Fibroblast of lung (primary cell): ENCODE measurements around the gene EBLN2. TPM values are rescaled to one million over a fixed set of nuclear protein-coding genes. Genes with fewer than 3 reads are reported as not detected.

Source experiments
- DNase-seq, 2 donors: peaks; one replicate each; pipeline versions ENCODE4 v3.0.0 to v3.0.0-alpha.2; 2010; ENCODE audit warnings: low read depth in 2 of 2
- H2AFZ ChIP-seq: 2 replicates; pipeline ENCODE4 v1.5.1; 2012; ENCODE audit warnings: low read length, control low read depth, inconsistent platforms
- H3K27ac ChIP-seq: 2 replicates; pipeline ENCODE4 v1.5.1; 2011; ENCODE audit warnings: low read length, control low read depth; ENCODE audit not compliant: insufficient read depth
- H3K27me3 ChIP-seq: 2 replicates; pipeline ENCODE4 v1.5.1; 2011; ENCODE audit warnings: mild to moderate bottlenecking, low read length; ENCODE audit not compliant: control insufficient read depth, insufficient read depth
- H3K36me3 ChIP-seq: 2 replicates; pipeline ENCODE4 v1.5.1; 2011; ENCODE audit warnings: low read length; ENCODE audit not compliant: control insufficient read depth, insufficient read depth
- H3K4me1 ChIP-seq: 2 replicates; pipeline ENCODE4 v1.5.1; 2011; ENCODE audit warnings: low read length; ENCODE audit not compliant: control insufficient read depth, insufficient read depth; ENCODE audit errors: extremely low read depth
- H3K4me2 ChIP-seq: 2 replicates; pipeline ENCODE4 v1.5.1; 2011; ENCODE audit warnings: low read length, control low read depth; ENCODE audit not compliant: insufficient read depth; ENCODE audit errors: extremely low read depth
- H3K4me3 ChIP-seq, 4 experiments: fragments of 200-600 bp in 1 of 4; sonication (generic) in 1 of 4; replicated peaks in 1 of 4; 2 replicates each; pipeline ENCODE4 v1.5.1; 2011 to 2016; ENCODE audit warnings: low read length in 4 of 4, low read depth in 3 of 4, mild to moderate bottlenecking in 3 of 4, control low read depth in 2 of 4, inconsistent platforms in 1 of 4, mixed read lengths in 1 of 4; ENCODE audit not compliant: insufficient read depth in 1 of 4; ENCODE audit errors: control extremely low read depth in 1 of 4
- H3K79me2 ChIP-seq: 2 replicates; pipeline ENCODE4 v1.5.1; 2012; ENCODE audit warnings: mild to moderate bottlenecking, low read length, inconsistent platforms; ENCODE audit not compliant: control insufficient read depth, insufficient read depth
- H3K9ac ChIP-seq: 2 replicates; pipeline ENCODE4 v1.5.1; 2011; ENCODE audit warnings: mild to moderate bottlenecking, low read length, control low read depth; ENCODE audit not compliant: insufficient read depth
- H3K9me3 ChIP-seq: 2 replicates; pipeline ENCODE4 v1.5.1; 2012; ENCODE audit warnings: low read depth, low read length; ENCODE audit not compliant: control insufficient read depth, insufficient read depth
- H4K20me1 ChIP-seq: 2 replicates; pipeline ENCODE4 v1.5.1; 2011; ENCODE audit warnings: low read length; ENCODE audit not compliant: control insufficient read depth, insufficient read depth; ENCODE audit errors: extremely low read depth
- CTCF ChIP-seq, 2 donors: IDR thresholded peaks in 1 of 2; conservative IDR thresholded peaks in 1 of 2; 1 replicate in 1 of 2; 2 replicates in 1 of 2; pipeline ENCODE4 v1.5.1; 2011 to 2012; ENCODE audit warnings: low read length in 2 of 2, control low read depth in 1 of 2, inconsistent platforms in 1 of 2, low read depth in 1 of 2, mild to moderate bottlenecking in 1 of 2
- EZH2 ChIP-seq: IDR thresholded peaks from 2 replicates; pipeline ENCODE4 v1.5.1; 2012; ENCODE audit warnings: low read length, control low read depth, mild to moderate bottlenecking; ENCODE audit errors: missing control alignments
- polyA plus RNA-seq, 2 donors: library from polyadenylated mRNA; depleted of rRNA in 1 of 2; stranded (reverse) in 1 of 2; unstranded in 1 of 2; fragments of >200 nt; gene quantifications; 2 replicates each; pipeline ENCODE4 v1.2.1, GENCODE V29; 2011 to 2012; ENCODE audit warnings: missing spikeins in 1 of 2
- total RNA-seq: library from RNA; depleted of rRNA; stranded (reverse); fragments of >200 nt; gene quantifications from 2 replicates; pipeline ENCODE4 v1.2.1, GENCODE V29; 2014

EBLN2 gene
- total and polyA plus RNA-seq, 2 donors (not counting 1 experiment from before 2014, with no cell fraction given) = 0.87 to 3.0 TPM

- DNase-seq = no peak
- H3K79me2 ChIP-seq = no peaks in the 10 kb centered on the region
- H4K20me1 ChIP-seq = no peaks in the 10 kb centered on the region
Measured at GRCh38 chr3:73094951-73095350, 33.5 kb downstream of the EBLN2 start.

GRCh38 chr3:73096169-73096568 lies 34.7 kb downstream of the EBLN2 start:
- H3K4me3 ChIP-seq = no peak overlapping the region
- H3K4me1 ChIP-seq = no peaks in the 10 kb centered on the region
- H3K4me2 ChIP-seq = no peak overlapping the region
- no peaks in the 10 kb centered on the region for H3K79me2 ChIP-seq
- TF ChIP-seq EZH2 = no peak
- TF ChIP-seq CTCF (conservative IDR thresholded peaks at IDR 0.05 in 1 of 2, IDR thresholded peaks at IDR 0.05 in 1 of 2; ENCODE audit: low read depth in 1 of 2, low read length in 2 of 2) = no peak
- H3K27ac ChIP-seq = no peak overlapping the region
- DNase-seq = no peak
- no peaks in the 10 kb centered on the region for H4K20me1 ChIP-seq
- no peak overlapping the region for H3K9ac ChIP-seq
- no peaks in the 10 kb centered on the region for H3K9me3 ChIP-seq
- no peaks in the 10 kb centered on the region for H3K36me3 ChIP-seq
- no peaks in the 10 kb centered on the region for H3K27me3 ChIP-seq
- H2AFZ ChIP-seq = no peak overlapping the region

More at GRCh38 chr3:73094951-73095350, 33.5 kb downstream of the EBLN2 start:
- H2AFZ ChIP-seq = no peak overlapping the region
- H3K4me2 ChIP-seq = no peak overlapping the region
- no peaks in the 10 kb centered on the region for H3K27me3 ChIP-seq
- H3K4me3 ChIP-seq = no peak overlapping the region
- H3K4me1 ChIP-seq = no peaks in the 10 kb centered on the region
- no peaks in the 10 kb centered on the region for H3K36me3 ChIP-seq
- H3K27ac ChIP-seq = no peak overlapping the region
- TF ChIP-seq EZH2 = no peak
- TF ChIP-seq CTCF (conservative IDR thresholded peaks at IDR 0.05 in 1 of 2, IDR thresholded peaks at IDR 0.05 in 1 of 2; ENCODE audit: low read depth in 1 of 2, low read length in 2 of 2) = no peak
- no peak overlapping the region for H3K9ac ChIP-seq
- no peaks in the 10 kb centered on the region for H3K9me3 ChIP-seq

GRCh38 chr3:73098026-73098425 lies 36.6 kb downstream of the EBLN2 start:
- H4K20me1 ChIP-seq = no peaks in the 10 kb centered on the region
- H3K36me3 ChIP-seq = no peaks in the 10 kb centered on the region
- no peak overlapping the region for H3K27ac ChIP-seq
- TF ChIP-seq CTCF (conservative IDR thresholded peaks at IDR 0.05 in 1 of 2, IDR thresholded peaks at IDR 0.05 in 1 of 2; ENCODE audit: low read depth in 1 of 2, low read length in 2 of 2) (no peak), EZH2 (no peak)
- H3K4me3 ChIP-seq = no peak overlapping the region
- no peaks in the 10 kb centered on the region for H3K79me2 ChIP-seq
- no peak overlapping the region for H3K4me2 ChIP-seq
- H3K27me3 ChIP-seq = no peaks in the 10 kb centered on the region
- H3K9ac ChIP-seq = no peak overlapping the region
- no peaks in the 10 kb centered on the region for H3K4me1 ChIP-seq
- H2AFZ ChIP-seq = no peak overlapping the region
- DNase-seq = no peak
- H3K9me3 ChIP-seq = no peaks in the 10 kb centered on the region
